Stimulated activated CD8-positive, alpha-beta memory T cell treated with anti-CD3 and anti-CD28 coated beads, Interleukin-12 subunit alpha, Interleukin-12 subunit beta, amount 100 ng/mL, for 24 hours (primary cell): ENCODE measurements around the gene ZNF43.
"Not testable (repeated sequence)": the region's sequence is repeated elsewhere in the genome, so short reads cannot be mapped to it uniquely, and the experiment has no call there.

Source experiments
- DNase-seq: peaks from one replicate; pipeline ENCODE4 v3.0.0-alpha.2; 2020; ENCODE audit errors: extremely low read depth

ZNF43 gene

GRCh38 chr19:21808400-21809000, 27.5 kb downstream of the ZNF43 start:
- DNase-seq = not testable (repeated sequence)

GRCh38 chr19:21789466-21790085, 46.4 kb downstream of the ZNF43 start:
- DNase-seq = no peak

- DNase-seq = no peak
These were observed 49.0 kb downstream of the ZNF43 start for GRCh38 chr19:21786936-21787335.

DNA sequence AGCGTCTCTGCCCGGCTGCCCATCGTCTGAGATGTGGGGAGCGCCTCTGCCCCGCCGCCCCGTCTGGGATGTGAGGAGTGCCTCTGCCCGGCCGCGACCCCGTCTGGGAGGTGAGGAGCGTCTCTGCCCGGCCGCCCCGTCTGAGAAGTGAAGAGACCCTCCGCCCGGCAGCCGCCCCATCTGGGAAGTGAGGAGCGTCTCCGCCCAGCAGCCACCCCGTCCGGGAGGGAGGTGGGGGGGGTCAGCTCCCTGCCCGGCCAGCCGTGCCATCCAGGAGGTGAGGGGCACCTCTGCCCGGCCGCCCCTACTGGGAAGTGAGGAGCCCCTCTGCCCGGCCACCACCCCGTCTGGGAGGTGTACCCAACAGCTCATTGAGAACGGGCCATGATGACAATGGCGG, 60.2 kb downstream of the ZNF43 start:
- DNase-seq = not testable (repeated sequence)

- peak; percentile 76 for DNase-seq
These were observed 68.7 kb downstream of the ZNF43 start, which contains the start of gene ZNF100 for GRCh38 chr19:21767065-21767800. TSS of gene ZNF100 (minus strand) at chr19:21767579. CDS start at chr19:21767429, 150 bp downstream.

DNA sequence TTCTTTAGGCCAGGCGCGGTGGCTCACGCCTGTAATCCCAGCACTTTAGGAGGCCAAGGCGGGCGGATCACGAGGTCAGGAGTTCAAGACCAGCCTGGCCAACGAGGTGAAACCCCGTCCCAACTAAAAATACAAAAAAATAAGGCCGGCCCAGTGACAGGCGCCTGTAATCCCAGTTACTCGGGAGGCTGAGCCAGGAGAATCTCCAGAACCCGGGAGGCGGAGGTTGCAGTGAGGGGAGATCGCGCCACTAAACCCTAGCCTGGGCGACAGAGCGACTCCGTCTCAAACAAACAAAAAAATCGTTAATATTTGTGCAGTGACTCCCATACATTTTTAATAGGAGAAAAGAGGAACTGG, 69.3 kb downstream of the ZNF43 start:
- not testable (repeated sequence) for DNase-seq

DNA sequence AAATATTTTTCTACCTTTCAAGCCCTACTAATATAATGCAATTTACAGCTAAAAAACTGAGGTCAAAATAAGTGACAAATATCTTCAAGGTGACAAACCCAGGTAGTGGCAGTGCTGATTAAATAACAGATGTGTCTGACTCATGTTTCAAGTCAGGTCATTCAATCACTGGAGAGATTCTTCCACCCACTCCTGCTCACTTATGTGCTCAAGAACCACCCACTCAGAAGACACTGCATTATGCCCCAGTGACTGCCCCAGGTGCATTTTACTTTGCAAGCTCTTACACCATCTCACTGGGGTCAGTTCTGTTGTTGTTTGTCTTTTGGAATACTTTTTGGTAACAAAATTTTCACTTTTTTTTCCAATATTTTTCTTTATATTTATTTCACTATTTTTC, 70.8 kb downstream of the ZNF43 start:
- DNase-seq = no peak

- not testable (repeated sequence) for DNase-seq
These were observed 74.4 kb downstream of the ZNF43 start for GRCh38 chr19:21761547-21761946.

GRCh38 chr19:21758296-21758695, 77.7 kb downstream of the ZNF43 start:
- no peak for DNase-seq

- DNase-seq = not testable (repeated sequence)
These were observed 80.4 kb downstream of the ZNF43 start for GRCh38 chr19:21755555-21755954.
